Keratinocyte (primary cell): Measurements from ENCODE around the gene APOM. TPM values are rescaled to one million over a fixed set of nuclear protein-coding genes. Genes with fewer than 3 reads are reported as not detected.

ENCODE experiments used
- DNase-seq: peaks from one replicate; pipeline ENCODE4 v3.0.0-alpha.2; 2011; ENCODE audit warnings: low read depth, missing footprints, low spot score
- FAIRE-seq: peaks from 2 replicates; lab custom pipeline; 2011; peaks lifted over from hg19 to GRCh38; lab: Jason Lieb, UNC
- H2AFZ ChIP-seq: 2 replicates; pipeline ENCODE4 v1.6.0; 2012; ENCODE audit warnings: low read length, control low read depth, inconsistent platforms; ENCODE audit not compliant: control insufficient read depth
- H3K27ac ChIP-seq: 2 replicates; pipeline ENCODE4 v1.5.1; 2011; ENCODE audit warnings: low read length; ENCODE audit not compliant: control insufficient read depth, insufficient read depth
- H3K27me3 ChIP-seq: 3 replicates; pipeline ENCODE4 v1.6.0; 2011; ENCODE audit warnings: low read length; ENCODE audit not compliant: control insufficient read depth, insufficient read depth; ENCODE audit errors: extremely low read depth
- H3K36me3 ChIP-seq, 2 experiments: 2 replicates in 1 of 2; 3 replicates in 1 of 2; pipeline ENCODE4 v1.5.1; 2011; ENCODE audit warnings: low read length in 2 of 2, mild to moderate bottlenecking in 1 of 2; ENCODE audit not compliant: control insufficient read depth in 2 of 2, insufficient read depth in 2 of 2; ENCODE audit errors: extremely low read depth in 1 of 2
- H3K4me1 ChIP-seq: 3 replicates; pipeline ENCODE4 v1.5.1; 2011; ENCODE audit warnings: low read length; ENCODE audit not compliant: control insufficient read depth, insufficient read depth; ENCODE audit errors: extremely low read depth
- H3K4me2 ChIP-seq: 3 replicates; pipeline ENCODE4 v1.6.0; 2011; ENCODE audit warnings: low read depth, low read length; ENCODE audit not compliant: control insufficient read depth, insufficient read depth; ENCODE audit errors: extremely low read depth
- H3K4me3 ChIP-seq, 3 experiments: fragments of 200-600 bp in 1 of 3; sonication (generic) in 1 of 3; 2 replicates in 2 of 3; 3 replicates in 1 of 3; pipeline ENCODE4 v1.5.1; 2011 to 2016; ENCODE audit warnings: low read length in 3 of 3, mild to moderate bottlenecking in 3 of 3, control low read depth in 2 of 3, inconsistent platforms in 1 of 3, low read depth in 1 of 3, mixed read lengths in 1 of 3, mixed run types in 1 of 3, moderate library complexity in 1 of 3; ENCODE audit not compliant: control insufficient read depth in 2 of 3, insufficient read depth in 2 of 3; ENCODE audit errors: extremely low read depth in 1 of 3
- H3K79me2 ChIP-seq: 2 replicates; pipeline ENCODE4 v1.6.0; 2012; ENCODE audit warnings: low read length; ENCODE audit not compliant: control insufficient read depth, insufficient read depth
- H3K9ac ChIP-seq: 3 replicates; pipeline ENCODE4 v1.6.0; 2011; ENCODE audit warnings: low read length; ENCODE audit not compliant: control insufficient read depth, insufficient read depth; ENCODE audit errors: extremely low read depth
- H3K9me1 ChIP-seq: 3 replicates; pipeline ENCODE4 v1.6.0; 2011; ENCODE audit warnings: low read length; ENCODE audit not compliant: control insufficient read depth, insufficient read depth; ENCODE audit errors: extremely low read depth
- H3K9me3 ChIP-seq: 2 replicates; pipeline ENCODE4 v1.5.1; 2012; ENCODE audit warnings: low read depth, low read length; ENCODE audit not compliant: control insufficient read depth
- H4K20me1 ChIP-seq: 3 replicates; pipeline ENCODE4 v1.6.0; 2011; ENCODE audit warnings: low read length; ENCODE audit not compliant: control insufficient read depth, insufficient read depth; ENCODE audit errors: extremely low read depth
- CTCF ChIP-seq, 3 experiments: IDR thresholded peaks in 1 of 3; conservative IDR thresholded peaks in 1 of 3; optimal IDR thresholded peaks in 1 of 3; 2 replicates in 2 of 3; 3 replicates in 1 of 3; pipeline versions ENCODE3 to v1.5.1; 2011; ENCODE audit warnings: low read length in 3 of 3, mild to moderate bottlenecking in 3 of 3, moderate library complexity in 2 of 3, control low read depth in 1 of 3, inconsistent platforms in 1 of 3; ENCODE audit not compliant: insufficient read depth in 2 of 3; ENCODE audit errors: extremely low read depth in 1 of 3
- EZH2 ChIP-seq: IDR thresholded peaks from one replicate; pipeline ENCODE4 v1.6.1; 2012; ENCODE audit warnings: inconsistent platforms, mild to moderate bottlenecking, low read length, moderate library complexity
- dilution Hi-C: fragments of 300-500 bp; cut with MboI; formaldehyde crosslinking; loops from one replicate; pipeline ENCODE4 v1.7.0; 2020; ENCODE audit warnings: low sequenced_read_pairs; ENCODE audit not compliant: extremely low pct_ligation_motif_present
- polyA plus RNA-seq, 5 experiments: library from polyadenylated mRNA; depleted of rRNA in 3 of 5; stranded (reverse) in 3 of 5; stranded (forward) in 1 of 5; unstranded in 1 of 5; fragments of >200 nt; gene quantifications; 1 replicate in 1 of 5; 2 replicates in 3 of 5; 3 replicates in 1 of 5; pipeline versions ENCODE4 v1.2.1 to v1.2.3, GENCODE V29; 2011 to 2012; ENCODE audit warnings: missing spikeins in 2 of 5, low read depth in 1 of 5, low replicate concordance in 1 of 5

The APOM gene
- polyA plus RNA-seq, 1 donor (not counting 4 experiments of a cell fraction or from before 2014, with no cell fraction given) = 1.4 TPM

- no peaks in the 10 kb centered on the region for H3K9me3 ChIP-seq
- peaks cover 7 to 38% of the 10 kb centered on the region in 2 experiments for H3K36me3 ChIP-seq
- H2AFZ ChIP-seq = no peak overlapping the region
- dilution Hi-C loops = no loop called here
- no peaks in the 10 kb centered on the region for H3K9me1 ChIP-seq
- DNase-seq (no peak), FAIRE-seq (no peak)
- no peaks in the 10 kb centered on the region for H3K27me3 ChIP-seq
- no peak for TF ChIP-seq CTCF (optimal IDR thresholded peaks at IDR 0.05 in 1 of 3, IDR thresholded peaks at IDR 0.05 in 1 of 3, conservative IDR thresholded peaks at IDR 0.05 in 1 of 3; ENCODE audit: extremely low read depth in 1 of 3, insufficient read depth in 2 of 3, low read length in 3 of 3)
- TF ChIP-seq EZH2 = no peak
- no peak overlapping the region for H3K4me3 ChIP-seq
- no peaks in the 10 kb centered on the region for H4K20me1 ChIP-seq
- H3K4me1 ChIP-seq = peaks cover 3% of the 10 kb centered on the region
- no peak overlapping the region for H3K4me2 ChIP-seq
- no peak overlapping the region for H3K27ac ChIP-seq
- no peaks in the 10 kb centered on the region for H3K79me2 ChIP-seq
- H3K9ac ChIP-seq = no peak overlapping the region
These were observed 30.8 kb downstream of the APOM start for GRCh38 chr6:31686483-31686882.

GRCh38 chr6:31687321-31687720 lies 31.6 kb downstream of the APOM start:
- Histone ChIP-seq H3K4me2 (no peak overlapping the region), H3K36me3 (peaks cover 7 to 41% of the 10 kb centered on the region in 2 experiments), H3K9me1 (no peaks in the 10 kb centered on the region), H3K4me1 (no peaks in the 10 kb centered on the region), H3K27ac (no peak overlapping the region), H4K20me1 (no peaks in the 10 kb centered on the region), H2AFZ (no peak overlapping the region), H3K27me3 (no peaks in the 10 kb centered on the region), H3K9ac (no peak overlapping the region), H3K9me3 (no peaks in the 10 kb centered on the region), H3K79me2 (no peaks in the 10 kb centered on the region), H3K4me3 (no peak overlapping the region)
- dilution Hi-C loops = no loop called here
- FAIRE-seq = no peak
- no peak for DNase-seq
- TF ChIP-seq CTCF (optimal IDR thresholded peaks at IDR 0.05 in 1 of 3, IDR thresholded peaks at IDR 0.05 in 1 of 3, conservative IDR thresholded peaks at IDR 0.05 in 1 of 3; ENCODE audit: extremely low read depth in 1 of 3, insufficient read depth in 2 of 3, low read length in 3 of 3) = no peak
- no peak for TF ChIP-seq EZH2
